Small intestine (tissue), 7 donors: Measurements from ENCODE around the gene PALLD. TPM values are rescaled to one million over a fixed set of nuclear protein-coding genes. Genes with fewer than 3 reads are reported as not detected.

ENCODE experiments used
- DNase-seq, 2 donors: peaks; one replicate each; pipeline versions ENCODE4 v3.0.0 to v3.0.0-alpha.2; 2013
- FAIRE-seq: peaks from 2 replicates; lab custom pipeline; 2012; peaks lifted over from hg19 to GRCh38; lab: Jason Lieb, UNC
- H3K27ac ChIP-seq, 3 donors: one replicate each; pipeline ENCODE4 v1.5.1; 2013; ENCODE audit warnings: low read length in 2 of 3, mild to moderate bottlenecking in 2 of 3, control low read depth in 1 of 3, inconsistent platforms in 1 of 3, low read depth in 1 of 3, moderate library complexity in 1 of 3
- H3K27me3 ChIP-seq, 3 donors: one replicate each; pipeline ENCODE4 v1.6.1; 2013; ENCODE audit warnings: low read length in 3 of 3, inconsistent platforms in 1 of 3; ENCODE audit not compliant: control insufficient read depth in 3 of 3, insufficient read depth in 3 of 3
- H3K36me3 ChIP-seq, 3 donors: one replicate each; pipeline ENCODE4 v1.6.1; 2013; ENCODE audit warnings: low read length in 3 of 3, inconsistent platforms in 1 of 3, low read depth in 1 of 3, mild to moderate bottlenecking in 1 of 3, moderate library complexity in 1 of 3; ENCODE audit not compliant: control insufficient read depth in 3 of 3, insufficient read depth in 2 of 3
- H3K4me1 ChIP-seq, 3 donors: one replicate each; pipeline ENCODE4 v1.6.1; 2013; ENCODE audit warnings: low read length in 2 of 3, inconsistent platforms in 1 of 3, low read depth in 1 of 3, mild to moderate bottlenecking in 1 of 3, moderate library complexity in 1 of 3; ENCODE audit not compliant: control insufficient read depth in 3 of 3, insufficient read depth in 2 of 3
- H3K4me3 ChIP-seq, 3 donors: one replicate each; pipeline ENCODE4 v1.5.1; 2013; ENCODE audit warnings: low read length in 3 of 3, control low read depth in 1 of 3, inconsistent platforms in 1 of 3, low read depth in 1 of 3, mild to moderate bottlenecking in 1 of 3, moderate library complexity in 1 of 3
- H3K9me3 ChIP-seq, 2 donors: one replicate each; pipeline ENCODE4 v1.6.1; 2013; ENCODE audit warnings: low read depth in 1 of 2, low read length in 1 of 2; ENCODE audit not compliant: control insufficient read depth in 2 of 2, insufficient read depth in 1 of 2
- WGBS, 3 donors: extraction: QIAGEN DNeasy Blood & Tissue Kit; methylation state at CpG; one replicate each; pipeline ENCODE4 v1.1.7; 2013; 5-methylcytosine and 5-hydroxymethylcytosine counted together
- polyA plus RNA-seq, 4 donors: library from polyadenylated mRNA; stranded (reverse) in 3 of 4; unstranded in 1 of 4; fragments of 200-250 nt in 3 of 4; fragments of 120-200 nt in 1 of 4; gene quantifications; one replicate each; pipeline versions ENCODE4 v1.2.1 to v1.2.3, GENCODE V29; 2013
- donor health status: healthy with polysubstance abuse.
- donor health status: control.
- donor health status: control.
- donor health status: Bipolar disorder and iron deficiency.
- donor health status: healthy.

PALLD gene
- polyA plus RNA-seq, 4 donors = 31.3 to 58.9 (median 38.0) TPM

DNA sequence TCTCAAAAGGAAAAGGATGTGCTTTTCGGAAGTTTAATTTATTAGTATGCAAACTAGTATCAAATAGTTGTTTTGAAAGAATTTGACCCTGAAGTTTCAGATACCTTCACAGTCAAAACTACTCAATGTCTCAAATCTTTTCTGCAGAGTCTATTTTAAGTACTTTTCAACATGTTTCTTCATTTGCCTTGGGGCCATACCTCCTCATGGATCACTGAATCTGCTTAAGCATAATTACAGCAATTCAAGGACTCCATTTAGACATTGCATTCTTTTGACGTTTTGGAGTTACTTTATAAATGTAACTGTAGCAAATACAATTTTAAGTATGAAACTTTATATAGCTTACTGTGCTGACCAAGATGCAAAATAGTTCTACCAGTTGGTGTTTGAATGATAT, 25.5 kb downstream of the PALLD start:
- WGBS, 3 donors = 75 to 91% (median 87%) methylated on average over 2 of the region's 2 CpGs
- no peaks in the 10 kb centered on the region for H3K9me3 ChIP-seq
- H3K4me1 ChIP-seq = no peaks in the 10 kb centered on the region
- no peaks in the 10 kb centered on the region for H3K27me3 ChIP-seq
- no peak for DNase-seq
- no peaks in the 10 kb centered on the region for H3K36me3 ChIP-seq
- H3K27ac ChIP-seq = no peak overlapping the region
- no peak overlapping the region for H3K4me3 ChIP-seq
- no peak for FAIRE-seq

- 50 to 82% (median 81%) methylated on average over 2 of the region's 2 CpGs for WGBS, 3 donors
- no peak for DNase-seq
- no peak for FAIRE-seq
These were observed 26.1 kb downstream of the PALLD start for GRCh38 chr4:168522829-168523489.

DNA sequence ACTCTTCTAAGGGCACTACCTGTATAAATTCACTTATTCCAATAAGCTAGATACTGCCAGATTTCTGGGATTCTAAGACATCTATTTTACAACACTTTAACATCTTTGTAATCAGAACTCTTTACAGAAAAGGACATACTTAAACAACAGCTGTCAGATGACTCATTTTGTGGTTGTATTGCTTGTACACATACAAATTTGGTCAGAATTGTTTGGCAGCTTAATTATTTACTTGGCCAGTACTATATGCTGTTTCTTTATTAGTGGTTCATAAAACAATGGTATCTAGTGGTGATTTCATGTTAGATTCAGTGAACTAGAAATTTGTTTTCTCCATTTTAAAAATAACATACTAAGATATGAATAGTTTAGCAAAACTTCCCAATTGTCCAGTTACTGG, 27.2 kb downstream of the PALLD start:
- Histone ChIP-seq H3K4me1 (no peaks in the 10 kb centered on the region), H3K36me3 (no peaks in the 10 kb centered on the region), H3K4me3 (no peak overlapping the region), H3K27me3 (no peaks in the 10 kb centered on the region), H3K27ac (no peak overlapping the region), H3K9me3 (no peaks in the 10 kb centered on the region)
- DNase-seq (no peak), FAIRE-seq (no peak)

More at GRCh38 chr4:168522829-168523489, 26.1 kb downstream of the PALLD start:
- no peaks in the 10 kb centered on the region for H3K4me1 ChIP-seq
- no peaks in the 10 kb centered on the region for H3K27me3 ChIP-seq
- no peaks in the 10 kb centered on the region for H3K9me3 ChIP-seq
- no peak overlapping the region for H3K27ac ChIP-seq
- no peak overlapping the region for H3K4me3 ChIP-seq
- H3K36me3 ChIP-seq = no peaks in the 10 kb centered on the region

DNA sequence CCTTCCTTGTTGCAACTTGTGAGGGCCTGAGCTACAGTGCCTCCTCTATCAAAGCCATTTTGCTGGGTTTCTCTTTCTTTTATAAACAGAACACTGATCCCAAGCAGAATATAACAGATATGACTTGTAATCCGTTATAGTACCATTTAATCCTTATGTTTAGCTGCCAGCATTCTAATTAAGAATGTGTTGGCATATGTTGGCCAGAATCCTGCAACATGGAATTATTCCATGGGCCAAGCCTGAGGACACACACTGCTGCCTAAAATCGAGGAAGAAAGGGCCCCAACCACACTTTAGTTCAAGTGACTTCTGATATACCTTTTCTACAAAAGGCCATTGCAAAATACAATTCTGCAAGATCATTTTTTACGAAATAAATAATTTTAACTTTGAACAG, 28.0 kb downstream of the PALLD start:
- H3K27me3 ChIP-seq = no peaks in the 10 kb centered on the region
- no peaks in the 10 kb centered on the region for H3K4me1 ChIP-seq
- no peak overlapping the region for H3K4me3 ChIP-seq
- H3K36me3 ChIP-seq = no peaks in the 10 kb centered on the region
- no peaks in the 10 kb centered on the region for H3K9me3 ChIP-seq
- DNase-seq (no peak), FAIRE-seq (no peak)
- 70 to 80% (median 78%) methylated on average over 3 of the region's 3 CpGs for WGBS, 3 donors
- H3K27ac ChIP-seq = no peak overlapping the region

GRCh38 chr4:168527560-168527959, 30.7 kb downstream of the PALLD start:
- Histone ChIP-seq H3K27me3 (no peaks in the 10 kb centered on the region), H3K4me3 (no peak overlapping the region), H3K4me1 (no peaks in the 10 kb centered on the region), H3K9me3 (no peaks in the 10 kb centered on the region), H3K36me3 (no peaks in the 10 kb centered on the region), H3K27ac (no peak overlapping the region)
- DNase-seq = no peak
- 75 to 93% (median 88%) methylated on average over 1 of the region's 1 CpG for WGBS, 3 donors
- FAIRE-seq = no peak

DNA sequence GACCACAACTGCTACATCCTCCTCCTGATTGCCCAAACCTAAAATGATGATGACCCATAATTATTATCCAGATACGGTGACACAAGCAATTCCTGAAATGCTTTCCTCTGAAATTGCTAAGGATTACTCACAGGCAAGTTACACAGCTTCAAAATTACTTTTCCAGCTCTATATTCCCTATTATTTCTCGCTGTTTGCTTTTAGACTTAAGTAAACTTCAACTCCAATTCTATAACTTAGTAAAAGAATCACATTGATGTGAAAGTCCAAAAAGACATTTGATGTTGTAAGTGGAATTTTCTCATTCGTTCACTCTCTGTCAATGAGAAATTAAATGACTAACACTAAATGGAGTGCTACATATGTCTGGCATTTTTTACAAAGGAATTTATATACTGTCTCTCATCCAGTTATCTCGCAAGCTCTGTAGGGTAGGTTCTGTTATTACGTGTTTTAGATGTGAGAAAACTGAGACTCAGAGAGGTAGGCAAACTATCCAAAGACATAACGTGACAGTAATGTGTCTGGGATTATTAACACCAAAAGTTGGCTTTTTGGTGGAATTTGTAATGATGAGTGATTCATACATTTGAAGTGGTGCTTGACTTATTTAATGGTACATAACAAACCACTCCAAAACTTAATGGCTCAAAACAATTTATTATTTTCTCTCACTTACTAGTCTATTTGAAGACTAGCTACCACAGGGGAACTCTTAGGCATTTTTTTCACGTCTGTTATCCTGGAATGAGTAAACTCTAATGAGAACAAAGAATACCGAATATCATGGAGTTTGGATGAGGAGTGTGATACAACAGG, 31.5 kb downstream of the PALLD start:
- no peaks in the 10 kb centered on the region for H3K27me3 ChIP-seq
- H3K4me3 ChIP-seq = no peak overlapping the region
- no peak for FAIRE-seq
- H3K9me3 ChIP-seq = no peaks in the 10 kb centered on the region
- H3K27ac ChIP-seq = no peak overlapping the region
- H3K36me3 ChIP-seq = no peaks in the 10 kb centered on the region
- DNase-seq = no peak
- 76 to 89% (median 85%) methylated on average over 8 of the region's 8 CpGs for WGBS, 3 donors
- H3K4me1 ChIP-seq = no peaks in the 10 kb centered on the region

- no peaks in the 10 kb centered on the region for H3K27me3 ChIP-seq
- no peaks in the 10 kb centered on the region for H3K4me1 ChIP-seq
- no peaks in the 10 kb centered on the region for H3K9me3 ChIP-seq
- no peak overlapping the region for H3K27ac ChIP-seq
- FAIRE-seq (no peak), DNase-seq (no peak)
- H3K36me3 ChIP-seq = no peaks in the 10 kb centered on the region
- H3K4me3 ChIP-seq = no peak overlapping the region
- WGBS, 3 donors = 90 to 95% (median 92%) methylated on average over 5 to 6 of the region's 6 CpGs
These were observed 32.4 kb downstream of the PALLD start for GRCh38 chr4:168529257-168529656.

- H3K36me3 ChIP-seq = no peaks in the 10 kb centered on the region
- WGBS, 3 donors = 88 to 94% (median 89%) methylated on average over 4 of the region's 4 CpGs
These were observed 34.5 kb downstream of the PALLD start for GRCh38 chr4:168531305-168531704.

More at GRCh38 chr4:168531305-168531704, 34.5 kb downstream of the PALLD start:
- Histone ChIP-seq H3K27ac (no peak overlapping the region), H3K27me3 (no peaks in the 10 kb centered on the region), H3K9me3 (no peaks in the 10 kb centered on the region), H3K4me3 (no peak overlapping the region), H3K4me1 (no peaks in the 10 kb centered on the region)
- FAIRE-seq (no peak), DNase-seq (no peak)
